ENCODE measurements around the gene TMEM273. TPM values are rescaled to one million over a fixed set of nuclear protein-coding genes. Genes with fewer than 3 reads are reported as not detected.
"Not testable (repeated sequence)": the region's sequence is repeated elsewhere in the genome, so short reads cannot be mapped to it uniquely, and the experiment has no call there.

TMEM273 gene
- total RNA-seq, 1 experiment from 2014 or later = not detected

DNA sequence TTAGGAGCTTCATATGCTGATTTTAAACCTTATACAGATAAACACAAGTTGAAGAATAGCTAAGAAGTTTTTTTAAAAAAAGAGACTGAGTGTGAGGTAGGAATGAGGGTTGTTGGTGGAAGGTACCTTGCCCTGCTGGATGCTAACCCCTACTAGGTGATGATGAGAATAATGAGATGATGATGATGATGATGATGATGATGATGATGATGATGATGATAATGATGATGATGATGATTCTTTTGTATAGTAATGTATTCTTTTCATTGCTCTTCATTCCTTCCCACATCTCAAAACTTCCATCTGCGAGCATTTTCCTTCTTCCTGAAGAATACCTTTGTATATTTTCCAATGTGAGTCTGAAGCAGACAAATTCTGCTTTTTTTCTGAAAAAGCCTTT, 14.1 kb upstream of the TMEM273 start:
- H3K4me3 Mint-ChIP-seq (ENCODE audit: unreplicated experiment) = no peak overlapping the region
- no peaks in the 10 kb centered on the region for H3K4me1 Mint-ChIP-seq (ENCODE audit: insufficient read depth, unreplicated experiment)
- ChIA-PET POLR2A (no interaction called here), CTCF (interaction anchor here (0.5 kb wide), 1 partner anchor 214 kb away, joined by 3 read pairs; no protein-coding TSS in a partner anchor)
- BruUV-seq (replicated peaks) = no TSS peak
- H3K27ac Mint-ChIP-seq (ENCODE audit: low read depth, unreplicated experiment) = no peak overlapping the region
- DNase-seq (ENCODE audit: unreplicated experiment) = no peak
- intact Hi-C loops (cut with micrococcal nuclease) = no loop called here
- no peaks in the 10 kb centered on the region for H3K36me3 Mint-ChIP-seq (ENCODE audit: insufficient read depth, unreplicated experiment)
- TF ChIP-seq, protein P1, sequence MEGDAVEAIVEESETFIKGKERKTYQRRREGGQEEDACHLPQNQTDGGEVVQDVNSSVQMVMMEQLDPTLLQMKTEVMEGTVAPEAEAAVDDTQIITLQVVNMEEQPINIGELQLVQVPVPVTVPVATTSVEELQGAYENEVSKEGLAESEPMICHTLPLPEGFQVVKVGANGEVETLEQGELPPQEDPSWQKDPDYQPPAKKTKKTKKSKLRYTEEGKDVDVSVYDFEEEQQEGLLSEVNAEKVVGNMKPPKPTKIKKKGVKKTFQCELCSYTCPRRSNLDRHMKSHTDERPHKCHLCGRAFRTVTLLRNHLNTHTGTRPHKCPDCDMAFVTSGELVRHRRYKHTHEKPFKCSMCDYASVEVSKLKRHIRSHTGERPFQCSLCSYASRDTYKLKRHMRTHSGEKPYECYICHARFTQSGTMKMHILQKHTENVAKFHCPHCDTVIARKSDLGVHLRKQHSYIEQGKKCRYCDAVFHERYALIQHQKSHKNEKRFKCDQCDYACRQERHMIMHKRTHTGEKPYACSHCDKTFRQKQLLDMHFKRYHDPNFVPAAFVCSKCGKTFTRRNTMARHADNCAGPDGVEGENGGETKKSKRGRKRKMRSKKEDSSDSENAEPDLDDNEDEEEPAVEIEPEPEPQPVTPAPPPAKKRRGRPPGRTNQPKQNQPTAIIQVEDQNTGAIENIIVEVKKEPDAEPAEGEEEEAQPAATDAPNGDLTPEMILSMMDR (IDR thresholded peaks at IDR 0.05; ENCODE audit: unreplicated experiment) = no peak
- peaks cover 99% of the 10 kb centered on the region for H3K27me3 Mint-ChIP-seq (ENCODE audit: insufficient read depth, unreplicated experiment)
- H3K9me3 Mint-ChIP-seq (ENCODE audit: unreplicated experiment) = peaks cover 11% of the 10 kb centered on the region

DNA sequence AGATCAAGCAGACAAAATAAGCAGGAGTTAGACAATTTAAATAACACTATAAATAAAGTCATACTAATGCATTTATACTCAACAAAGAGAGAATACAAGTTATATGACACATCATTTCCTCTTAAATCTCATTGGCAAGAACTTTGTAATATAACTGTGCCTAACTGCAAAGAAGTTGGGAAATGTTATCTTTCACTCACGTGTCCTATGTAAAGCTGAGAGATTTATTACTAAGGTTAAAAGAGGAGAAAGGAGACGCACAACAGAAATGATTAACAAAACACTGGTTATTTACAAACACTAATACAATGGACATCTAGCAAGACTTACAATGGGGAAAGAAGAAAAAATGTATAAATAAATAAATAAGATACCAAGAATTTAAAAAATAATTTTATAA, 12.7 kb upstream of the TMEM273 start:
- Mint-ChIP-seq H3K36me3 (ENCODE audit: insufficient read depth, unreplicated experiment) (no peaks in the 10 kb centered on the region), H3K9me3 (ENCODE audit: unreplicated experiment) (peaks cover 11% of the 10 kb centered on the region), H3K27me3 (ENCODE audit: insufficient read depth, unreplicated experiment) (peaks cover 98% of the 10 kb centered on the region), H3K4me3 (ENCODE audit: unreplicated experiment) (no peak overlapping the region), H3K4me1 (ENCODE audit: insufficient read depth, unreplicated experiment) (no peaks in the 10 kb centered on the region), H3K27ac (ENCODE audit: low read depth, unreplicated experiment) (no peak overlapping the region)
- intact Hi-C loops (cut with micrococcal nuclease) = no loop called here
- no TSS peak for BruUV-seq (replicated peaks)
- TF ChIP-seq, protein P1 (IDR thresholded peaks at IDR 0.05; ENCODE audit: unreplicated experiment) = no peak
- POLR2A ChIA-PET = no interaction called here
- CTCF ChIA-PET = interaction anchor here (0.6 kb wide), 1 partner anchor 39 kb away, joined by 3 read pairs; no protein-coding TSS in a partner anchor
- DNase-seq (ENCODE audit: unreplicated experiment) = no peak

- Mint-ChIP-seq H3K4me1 (ENCODE audit: insufficient read depth, unreplicated experiment) (no peaks in the 10 kb centered on the region), H3K4me3 (ENCODE audit: unreplicated experiment) (no peak overlapping the region), H3K36me3 (ENCODE audit: insufficient read depth, unreplicated experiment) (no peaks in the 10 kb centered on the region), H3K27ac (ENCODE audit: low read depth, unreplicated experiment) (no peak overlapping the region), H3K27me3 (ENCODE audit: insufficient read depth, unreplicated experiment) (peaks cover 62% of the 10 kb centered on the region), H3K9me3 (ENCODE audit: unreplicated experiment) (no peaks in the 10 kb centered on the region)
- ChIA-PET CTCF (interaction anchor here (0.6 kb wide), 1 partner anchor 319 kb away, joined by 3 read pairs; no protein-coding TSS in a partner anchor), POLR2A (no interaction called here)
- TF ChIP-seq, protein P1 (IDR thresholded peaks at IDR 0.05; ENCODE audit: unreplicated experiment) = no peak
- no peak for DNase-seq (ENCODE audit: unreplicated experiment)
- BruUV-seq (replicated peaks) = no TSS peak
- intact Hi-C loops (cut with micrococcal nuclease) = no loop called here
These were observed 9.0 kb upstream of the TMEM273 start for GRCh38 chr10:49197171-49197570.

GRCh38 chr10:49195864-49196263, 7.7 kb upstream of the TMEM273 start:
- H3K27me3 Mint-ChIP-seq (ENCODE audit: insufficient read depth, unreplicated experiment) = peaks cover 50% of the 10 kb centered on the region
- CTCF ChIA-PET = interaction anchor here (0.6 kb wide), 1 partner anchor 541 kb away, joined by 4 read pairs; no protein-coding TSS in a partner anchor
- H3K36me3 Mint-ChIP-seq (ENCODE audit: insufficient read depth, unreplicated experiment); H3K9me3 Mint-ChIP-seq (ENCODE audit: unreplicated experiment); H3K4me1 Mint-ChIP-seq (ENCODE audit: insufficient read depth, unreplicated experiment); BruUV-seq (replicated peaks); intact Hi-C loops (cut with micrococcal nuclease); DNase-seq (ENCODE audit: unreplicated experiment); POLR2A ChIA-PET; H3K4me3 Mint-ChIP-seq (ENCODE audit: unreplicated experiment); H3K27ac Mint-ChIP-seq (ENCODE audit: low read depth, unreplicated experiment): not testable (repeated sequence)

Data from MCF 10A (cell line).